Thymus (tissue), 14 donors: Measurements from ENCODE around the gene RPS6KA5. TPM values are rescaled to one million over a fixed set of nuclear protein-coding genes. Genes with fewer than 3 reads are reported as not detected.
"Not testable (repeated sequence)": the region's sequence is repeated elsewhere in the genome, so short reads cannot be mapped to it uniquely, and the experiment has no call there.

Source experiments
- DNase-seq, 9 donors: peaks; one replicate each; pipeline ENCODE4 v3.0.0-alpha.2; 2013; ENCODE audit warnings: low spot score in 9 of 9, low read depth in 6 of 9, missing footprints in 1 of 9
- H3K27ac ChIP-seq, 2 donors: one replicate each; pipeline ENCODE4 v1.5.1; 2013; ENCODE audit warnings: control low read depth in 1 of 2, low read depth in 1 of 2, low read length in 1 of 2, mild to moderate bottlenecking in 1 of 2, moderate library complexity in 1 of 2
- H3K27me3 ChIP-seq, 2 donors: one replicate each; pipeline ENCODE4 v1.5.1; 2013; ENCODE audit warnings: low read length in 1 of 2; ENCODE audit not compliant: control insufficient read depth in 2 of 2, insufficient read depth in 1 of 2
- H3K36me3 ChIP-seq, 2 donors: one replicate each; pipeline ENCODE4 v1.5.1; 2013; ENCODE audit warnings: low read length in 1 of 2, mild to moderate bottlenecking in 1 of 2, moderate library complexity in 1 of 2; ENCODE audit not compliant: control insufficient read depth in 2 of 2, insufficient read depth in 2 of 2
- H3K4me1 ChIP-seq, 2 donors: one replicate each; pipeline ENCODE4 v1.5.1; 2013; ENCODE audit warnings: low read length in 2 of 2; ENCODE audit not compliant: control insufficient read depth in 2 of 2, insufficient read depth in 2 of 2
- H3K4me3 ChIP-seq, 2 donors: one replicate each; pipeline ENCODE4 v1.5.1; 2013; ENCODE audit warnings: low read length in 2 of 2, control low read depth in 1 of 2, mild to moderate bottlenecking in 1 of 2
- H3K9me3 ChIP-seq, 2 donors: one replicate each; pipeline ENCODE4 v1.5.1; 2013; ENCODE audit warnings: low read length in 1 of 2, mild to moderate bottlenecking in 1 of 2; ENCODE audit not compliant: control insufficient read depth in 2 of 2, insufficient read depth in 1 of 2
- WGBS: extraction: QIAGEN DNeasy Blood & Tissue Kit; methylation state at CpG from one replicate; pipeline ENCODE4 v1.1.7; 2013; 5-methylcytosine and 5-hydroxymethylcytosine counted together
- long read RNA-seq, 10 donors: transcript quantifications; one replicate each; lab custom pipeline, GENCODE V29; 2026
- polyA plus RNA-seq: library from polyadenylated mRNA; stranded (reverse); fragments of 200-250 nt; gene quantifications from one replicate; pipeline ENCODE4 v1.2.3, GENCODE V29; 2013
- total RNA-seq: library from RNA; stranded (reverse); fragments of 120-200 nt; gene quantifications from one replicate; pipeline ENCODE4 v1.2.4, GENCODE V29; 2013
- donor health status: healthy.

RPS6KA5 gene
- total RNA-seq (5.1 TPM), polyA plus RNA-seq (4.0 TPM)
- long read RNA-seq, donor 1, result 0 reads
- long read RNA-seq, donor 2, result 0 reads
- long read RNA-seq, donor 3, result 0 reads
- long read RNA-seq, donor 4, result 0 reads
- long read RNA-seq, donor 5, full-length matches to known transcripts, result 1 of 1 reads
- long read RNA-seq, donor 5, partial matches to known transcripts, result 0 of 1 reads
- long read RNA-seq, donor 5, other reads (novel, unspliced or antisense), result 0 of 1 reads
- long read RNA-seq, donor 6, full-length matches to known transcripts, result 2 of 2 reads
- long read RNA-seq, donor 6, partial matches to known transcripts, result 0 of 2 reads
- long read RNA-seq, donor 6, other reads (novel, unspliced or antisense), result 0 of 2 reads
- long read RNA-seq, donor 7, full-length matches to known transcripts, result 2 of 2 reads
- long read RNA-seq, donor 7, partial matches to known transcripts, result 0 of 2 reads
- long read RNA-seq, donor 7, other reads (novel, unspliced or antisense), result 0 of 2 reads
- long read RNA-seq, donor 8, result 0 reads
- long read RNA-seq, donor 9, full-length matches to known transcripts, result 2 of 2 reads
- long read RNA-seq, donor 9, partial matches to known transcripts, result 0 of 2 reads
- long read RNA-seq, donor 9, other reads (novel, unspliced or antisense), result 0 of 2 reads
- long read RNA-seq, donor 10, result 0 reads

GRCh38 chr14:91060351-91061055 is at the start of gene RPS6KA5:
RPS6KA5 (minus strand) TSS chr14:91060641; CDS start chr14:91060434, 207 bp downstream.
- H3K4me1 ChIP-seq, result peaks cover 11% of the 10 kb centered on the region in 2 donors
- under 1% methylated on average over 71 of the region's 71 CpGs for WGBS
- no peaks in the 10 kb centered on the region for H3K36me3 ChIP-seq
- peaks cover 0 to 4% of the 10 kb centered on the region in 2 donors for H3K27me3 ChIP-seq
- peak within 1 kb of the TSS; percentile 90 to 96 for H3K27ac ChIP-seq
- H3K4me3 ChIP-seq, result peak within 1 kb of the TSS; percentile 82 to 86
- no peaks in the 10 kb centered on the region for H3K9me3 ChIP-seq
- DNase-seq, result peak; percentile 95 to 100 (median 99)

- H3K27ac ChIP-seq, result peak overlapping the region; percentile 9 to 46
- no peaks in the 10 kb centered on the region for H3K27me3 ChIP-seq
- peaks cover 0 to 30% of the 10 kb centered on the region in 2 donors for H3K4me1 ChIP-seq
- no peaks in the 10 kb centered on the region for H3K36me3 ChIP-seq
- H3K4me3 ChIP-seq, result no peak overlapping the region
- H3K9me3 ChIP-seq, result no peaks in the 10 kb centered on the region
- peak in 1 of 9 donors; percentile 34 for DNase-seq
- WGBS, result 66% methylated on average over 7 of the region's 7 CpGs
Observed at GRCh38 chr14:91108941-91109611, 48.6 kb upstream of the RPS6KA5 start.

- Histone ChIP-seq H3K4me3 (no peak overlapping the region), H3K36me3 (no peaks in the 10 kb centered on the region), H3K27ac (no peak overlapping the region), H3K4me1 (peaks cover 0 to 7% of the 10 kb centered on the region in 2 donors), H3K27me3 (no peaks in the 10 kb centered on the region), H3K9me3 (no peaks in the 10 kb centered on the region)
- no peak for DNase-seq
- 96% methylated on average over 8 of the region's 8 CpGs for WGBS
Observed at GRCh38 chr14:91103116-91103515, 42.7 kb upstream of the RPS6KA5 start.

GRCh38 chr14:91100102-91100501 is 39.7 kb upstream of the RPS6KA5 start:
- H3K36me3 ChIP-seq, result no peaks in the 10 kb centered on the region
- no peaks in the 10 kb centered on the region for H3K4me1 ChIP-seq
- no peaks in the 10 kb centered on the region for H3K27me3 ChIP-seq
- no peak overlapping the region for H3K27ac ChIP-seq
- 95% methylated on average over 5 of the region's 5 CpGs for WGBS
- no peaks in the 10 kb centered on the region for H3K9me3 ChIP-seq
- DNase-seq, result no peak
- H3K4me3 ChIP-seq, result no peak overlapping the region

- DNase-seq, result peak in 1 of 9 donors; percentile 23
- H3K27ac ChIP-seq, result peak overlapping the region in 1 of 2 donors; percentile 55
- no peak overlapping the region for H3K4me3 ChIP-seq
- whole genome bisulfite sequencing, result 91% methylated on average over 3 of the region's 3 CpGs
- no peaks in the 10 kb centered on the region for H3K9me3 ChIP-seq
- no peaks in the 10 kb centered on the region for H3K4me1 ChIP-seq
- H3K36me3 ChIP-seq, result no peaks in the 10 kb centered on the region
- H3K27me3 ChIP-seq, result no peaks in the 10 kb centered on the region
Observed at GRCh38 chr14:91098591-91098990, 38.1 kb upstream of the RPS6KA5 start.

- not testable (repeated sequence) for H3K4me3 ChIP-seq, H3K27ac ChIP-seq, H3K36me3 ChIP-seq, H3K27me3 ChIP-seq, H3K4me1 ChIP-seq, DNase-seq, H3K9me3 ChIP-seq
- 83% methylated on average over 5 of the region's 5 CpGs for WGBS
Observed at GRCh38 chr14:91097657-91098056, 37.2 kb upstream of the RPS6KA5 start.

GRCh38 chr14:91095178-91095577 is 34.7 kb upstream of the RPS6KA5 start:
- Histone ChIP-seq H3K27me3 (no peaks in the 10 kb centered on the region), H3K36me3 (no peaks in the 10 kb centered on the region), H3K4me1 (no peaks in the 10 kb centered on the region), H3K4me3 (no peak overlapping the region), H3K27ac (no peak overlapping the region), H3K9me3 (no peaks in the 10 kb centered on the region)
- no peak for DNase-seq
- 91% methylated on average over 8 of the region's 8 CpGs for WGBS

- Histone ChIP-seq H3K9me3 (no peaks in the 10 kb centered on the region), H3K4me3 (no peak overlapping the region), H3K36me3 (no peaks in the 10 kb centered on the region), H3K4me1 (no peaks in the 10 kb centered on the region), H3K27ac (no peak overlapping the region), H3K27me3 (no peaks in the 10 kb centered on the region)
- over 99% methylated on average over 4 of the region's 4 CpGs for WGBS
- no peak for DNase-seq
Observed at GRCh38 chr14:91094772-91095171, 34.3 kb upstream of the RPS6KA5 start.
